Glutamatergic neuron (in vitro differentiated cells): ENCODE data around the gene RAD50. TPM values are rescaled to one million over a fixed set of nuclear protein-coding genes. Genes with fewer than 3 reads are reported as not detected.

Source experiments
- DNase-seq: peaks from one replicate; pipeline ENCODE4 v3.0.0; 2022
- H3K27ac Mint-ChIP-seq: one replicate; pipeline ENCODE4 v1.8.0; 2020; ENCODE audit warnings: mild to moderate bottlenecking, mixed read lengths, inconsistent platforms; ENCODE audit not compliant: unreplicated experiment
- H3K27me3 Mint-ChIP-seq: one replicate; pipeline ENCODE4 v1.8.0; 2020; ENCODE audit warnings: mild to moderate bottlenecking, moderate library complexity, mixed read lengths, inconsistent platforms; ENCODE audit not compliant: unreplicated experiment
- H3K36me3 Mint-ChIP-seq: one replicate; pipeline ENCODE4 v1.8.0; 2020; ENCODE audit warnings: mild to moderate bottlenecking, mixed read lengths, inconsistent platforms; ENCODE audit not compliant: unreplicated experiment
- H3K4me1 Mint-ChIP-seq: one replicate; pipeline ENCODE4 v1.8.0; 2020; ENCODE audit warnings: mild to moderate bottlenecking, low read depth, mixed read lengths, inconsistent platforms; ENCODE audit not compliant: unreplicated experiment
- H3K4me3 Mint-ChIP-seq: one replicate; pipeline ENCODE4 v1.8.0; 2020; ENCODE audit warnings: mild to moderate bottlenecking, mixed read lengths, inconsistent platforms; ENCODE audit not compliant: unreplicated experiment
- H3K9me3 Mint-ChIP-seq: one replicate; pipeline ENCODE4 v1.8.0; 2020; ENCODE audit warnings: mild to moderate bottlenecking, moderate library complexity, mixed read lengths, inconsistent platforms; ENCODE audit not compliant: unreplicated experiment
- CTCF ChIP-seq: fragments of 200-600 bp; sonication (generic); IDR thresholded peaks from one replicate; pipeline ENCODE4 v1.5.0; 2021; ENCODE audit not compliant: partially characterized antibody, unreplicated experiment
- total RNA-seq: library from RNA; stranded (reverse); fragmentation: NEBNext Ultra II Directional; extraction: Animal tissue kit (Norgen Biotek cat#: 25700); gene quantifications from one replicate; pipeline ENCODE4 v1.2.1, GENCODE V29; 2021; ENCODE audit not compliant: unreplicated experiment

The RAD50 gene
- total RNA-seq, 1 donor from 2014 or later, result 34.9 TPM

- peak overlapping the region; percentile 35 for H3K27ac Mint-ChIP-seq
Observed at GRCh38 chr5:132684922-132685720, 128.3 kb downstream of the RAD50 start.

DNA sequence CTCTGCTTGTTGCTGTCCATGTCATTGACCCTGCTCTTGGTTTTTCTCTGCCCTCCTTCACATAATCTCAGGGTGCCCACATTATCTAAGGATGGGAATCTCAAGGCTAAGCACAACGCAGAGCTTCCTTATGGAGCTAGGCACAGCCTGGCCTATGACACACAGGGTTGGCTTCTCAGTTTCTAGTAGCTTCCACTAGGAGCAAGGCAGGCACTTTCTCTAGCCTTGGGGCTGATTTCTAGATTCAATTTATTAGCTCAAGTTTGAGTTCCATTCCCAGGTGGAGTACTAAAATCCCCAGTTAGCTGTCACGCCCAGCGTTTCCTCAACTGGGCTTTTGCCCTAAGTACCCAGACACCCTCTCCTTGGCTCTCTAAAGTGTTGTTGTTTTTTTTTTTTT is 129.4 kb downstream of the RAD50 start:
- peaks cover 14% of the 10 kb centered on the region for H3K4me1 Mint-ChIP-seq
- H3K27me3 Mint-ChIP-seq, result peaks cover 3% of the 10 kb centered on the region
- TF ChIP-seq CTCF, result no peak
- H3K27ac Mint-ChIP-seq, result no peak overlapping the region
- no peak for DNase-seq
- peaks cover under 1% of the 10 kb centered on the region for H3K36me3 Mint-ChIP-seq
- peaks cover 1% of the 10 kb centered on the region for H3K9me3 Mint-ChIP-seq
- H3K4me3 Mint-ChIP-seq, result no peak overlapping the region

More at GRCh38 chr5:132684922-132685720, 128.3 kb downstream of the RAD50 start:
- Mint-ChIP-seq H3K4me1 (peaks cover 14% of the 10 kb centered on the region), H3K36me3 (peaks cover 8% of the 10 kb centered on the region), H3K4me3 (no peak overlapping the region), H3K27me3 (peaks cover 3% of the 10 kb centered on the region), H3K9me3 (peaks cover 6% of the 10 kb centered on the region)
- DNase-seq, result no peak
- TF ChIP-seq CTCF, result no peak

DNA sequence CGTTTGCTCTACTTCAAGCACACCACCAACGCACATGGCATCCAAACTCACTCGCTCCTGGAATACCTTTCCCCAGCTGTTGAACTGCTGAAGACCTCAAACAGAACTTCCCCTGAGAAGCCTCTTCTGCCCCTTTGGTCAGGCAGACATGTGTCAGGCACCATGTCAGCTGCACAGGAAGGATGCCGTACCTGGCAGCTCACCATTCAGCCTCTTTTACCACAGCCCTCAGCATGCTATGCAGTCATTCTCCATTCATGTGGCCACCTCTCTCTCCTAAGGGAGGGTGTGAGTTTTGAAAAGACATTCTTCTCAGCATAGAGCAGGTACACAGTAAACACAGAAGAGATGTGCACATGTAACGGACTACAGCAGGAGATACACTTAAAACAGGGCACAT is 131.2 kb downstream of the RAD50 start:
- Mint-ChIP-seq H3K27ac (no peak overlapping the region), H3K9me3 (peaks cover 1% of the 10 kb centered on the region), H3K27me3 (no peaks in the 10 kb centered on the region), H3K36me3 (no peaks in the 10 kb centered on the region), H3K4me3 (no peak overlapping the region), H3K4me1 (peaks cover 14% of the 10 kb centered on the region)
- no peak for DNase-seq
- no peak for TF ChIP-seq CTCF

DNA sequence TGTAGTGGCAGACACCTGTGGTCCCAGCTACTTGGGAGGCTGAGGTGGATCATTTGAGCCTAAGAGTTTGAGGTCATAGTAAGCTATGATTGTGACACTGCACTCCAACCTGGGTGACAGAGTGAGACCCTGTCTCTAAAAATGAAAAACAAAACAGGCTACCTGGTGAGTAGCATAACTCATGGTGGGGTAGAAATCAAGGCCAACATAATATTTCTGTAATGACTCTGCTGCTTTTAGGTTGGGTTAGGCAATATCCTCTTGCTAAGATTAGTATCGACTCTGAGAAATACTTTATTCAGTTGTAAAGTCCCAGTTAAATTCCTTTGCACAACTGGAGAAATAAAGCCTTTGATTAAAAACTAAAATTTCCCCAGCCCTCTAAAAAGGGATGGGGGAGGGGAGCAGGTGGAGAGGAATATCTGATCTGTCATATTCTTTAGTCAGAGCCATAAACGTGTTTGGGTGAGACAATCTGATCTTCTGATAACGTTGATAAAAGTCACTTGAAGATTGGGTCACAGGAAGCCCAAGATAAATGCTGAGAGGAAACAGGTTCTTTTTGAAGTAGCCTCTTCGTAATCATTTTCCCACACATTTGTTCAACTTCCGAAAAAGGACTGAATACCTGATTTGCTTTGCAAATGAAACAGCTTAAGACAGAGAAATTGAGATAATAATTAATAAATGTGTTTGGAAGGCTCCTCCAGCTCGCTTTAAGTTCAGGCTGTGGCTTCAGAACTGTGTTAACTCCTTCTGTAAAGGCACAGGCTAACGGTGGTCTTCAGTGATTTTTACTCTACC is 132.0 kb downstream of the RAD50 start:
- DNase-seq, result no peak
- Mint-ChIP-seq H3K4me3 (no peak overlapping the region), H3K36me3 (no peaks in the 10 kb centered on the region), H3K27me3 (no peaks in the 10 kb centered on the region), H3K27ac (no peak overlapping the region), H3K9me3 (no peaks in the 10 kb centered on the region), H3K4me1 (peaks cover 10% of the 10 kb centered on the region)
- TF ChIP-seq CTCF, result no peak

GRCh38 chr5:132689513-132689912 is 132.7 kb downstream of the RAD50 start:
- H3K27ac Mint-ChIP-seq, result no peak overlapping the region
- TF ChIP-seq CTCF, result no peak
- H3K4me1 Mint-ChIP-seq, result peaks cover 7% of the 10 kb centered on the region
- no peak for DNase-seq
- H3K27me3 Mint-ChIP-seq, result no peaks in the 10 kb centered on the region
- no peaks in the 10 kb centered on the region for H3K36me3 Mint-ChIP-seq
- no peak overlapping the region for H3K4me3 Mint-ChIP-seq
- H3K9me3 Mint-ChIP-seq, result no peaks in the 10 kb centered on the region
